NCI-H2081 treated with DMSO at 0.1 percent for 48 hours (cell line): ENCODE measurements around the gene SLC43A1.

Experiments
- DNase-seq: peaks from one replicate; lab custom pipeline; 2025; lab: John Stamatoyannopoulos, UW

SLC43A1 gene

DNA sequence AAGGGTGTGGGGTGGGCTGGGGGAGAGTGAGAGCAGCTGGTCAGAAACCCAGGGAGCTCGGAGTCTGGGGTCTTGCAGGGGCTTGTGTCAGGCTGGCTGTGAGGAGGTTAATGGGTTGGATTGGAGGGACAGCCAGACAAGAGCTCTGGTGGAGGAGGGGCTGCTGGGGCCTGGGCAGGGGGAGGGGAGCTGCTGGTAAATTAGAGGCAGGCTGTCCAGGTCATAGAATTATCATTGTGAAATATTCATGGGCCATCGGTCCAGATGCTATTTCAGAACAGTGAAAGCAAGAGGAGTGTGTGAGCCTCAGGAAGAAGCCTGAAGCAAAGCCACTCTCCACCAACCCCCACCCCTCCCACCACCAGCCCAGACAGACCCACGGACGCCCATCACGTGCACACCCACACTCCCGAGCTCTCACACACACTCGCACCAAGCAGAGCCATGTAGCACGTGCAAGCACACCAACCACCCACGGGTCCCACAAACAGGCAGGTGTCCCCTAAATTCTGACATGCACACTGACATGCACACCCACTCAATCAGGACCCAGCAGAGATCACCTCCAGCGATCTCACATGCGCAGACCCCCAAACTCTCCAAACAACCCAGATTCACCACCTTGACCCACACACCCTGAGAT lies 36.4 kb downstream of the SLC43A1 start:
- no peak for DNase-seq

DNA sequence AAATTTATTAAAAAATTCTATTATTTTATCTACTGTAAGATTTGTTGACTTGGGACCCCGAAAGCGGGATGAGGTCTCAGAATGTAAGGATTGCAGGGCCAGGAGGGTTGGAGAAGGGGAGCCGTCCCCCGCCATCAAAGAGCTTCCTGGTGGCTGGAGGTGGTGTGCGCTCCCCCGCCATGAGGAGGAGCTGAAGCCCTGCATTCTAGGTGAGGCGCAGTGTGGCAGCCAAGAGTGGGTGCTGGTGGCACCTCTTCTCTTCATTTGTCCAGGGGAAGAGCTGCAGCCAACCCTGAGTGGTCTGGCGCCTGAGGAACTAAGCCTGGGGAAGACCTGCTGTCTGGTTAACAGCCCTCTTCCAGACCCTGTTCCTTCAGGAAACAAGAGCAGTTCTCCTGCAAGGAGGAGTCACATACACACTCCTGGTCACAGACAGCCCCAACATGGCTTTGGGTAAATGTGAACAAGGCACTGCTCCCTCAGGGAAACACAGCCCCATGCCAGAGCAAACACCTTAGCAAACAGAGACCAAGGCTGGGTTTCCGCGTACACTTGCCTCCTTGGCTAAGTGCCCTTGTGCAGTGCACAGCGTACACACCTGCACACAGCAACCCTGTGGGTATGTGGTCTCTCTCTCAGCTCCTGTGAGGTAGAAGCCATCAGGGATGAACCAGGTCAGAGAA lies 37.9 kb downstream of the SLC43A1 start:
- DNase-seq = no peak

DNA sequence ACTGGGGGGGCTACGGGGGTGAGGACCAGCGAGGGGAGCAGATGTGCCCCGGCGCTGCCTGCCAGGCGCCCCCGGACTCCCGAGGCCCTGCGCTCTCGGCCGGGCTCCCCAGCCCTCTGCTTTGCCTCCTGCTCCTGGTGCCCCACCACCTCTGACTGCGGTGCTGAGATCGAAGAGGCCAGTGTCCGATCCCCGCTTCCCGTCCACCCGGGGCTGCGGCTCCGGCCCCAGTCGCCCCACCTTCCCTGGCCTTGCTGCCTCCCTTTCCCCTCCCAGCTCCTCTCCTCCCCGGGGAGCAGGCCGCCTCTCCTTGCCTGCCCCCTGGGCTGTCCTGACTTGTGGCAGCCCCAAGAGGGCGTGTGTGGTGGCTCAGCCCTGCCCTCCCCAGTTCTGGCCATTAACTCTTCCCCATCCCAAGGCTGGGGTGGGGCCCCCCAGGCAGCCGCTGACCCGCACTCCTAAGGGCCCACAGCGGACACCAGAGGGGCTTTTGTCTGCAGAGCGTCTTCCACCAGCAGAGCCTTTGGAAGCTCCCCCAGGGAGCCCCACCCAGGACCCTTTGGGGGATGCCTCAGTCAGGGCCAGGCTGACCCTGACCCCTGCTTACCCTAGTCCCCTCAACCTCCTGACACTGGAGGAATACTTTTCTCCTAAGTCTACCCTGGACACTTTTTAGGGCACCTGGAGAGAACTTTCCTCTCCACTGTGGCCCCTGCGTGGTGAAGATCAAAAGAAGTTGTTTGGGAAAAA lies 38.6 kb downstream of the SLC43A1 start:
- DNase-seq = no peak

DNA sequence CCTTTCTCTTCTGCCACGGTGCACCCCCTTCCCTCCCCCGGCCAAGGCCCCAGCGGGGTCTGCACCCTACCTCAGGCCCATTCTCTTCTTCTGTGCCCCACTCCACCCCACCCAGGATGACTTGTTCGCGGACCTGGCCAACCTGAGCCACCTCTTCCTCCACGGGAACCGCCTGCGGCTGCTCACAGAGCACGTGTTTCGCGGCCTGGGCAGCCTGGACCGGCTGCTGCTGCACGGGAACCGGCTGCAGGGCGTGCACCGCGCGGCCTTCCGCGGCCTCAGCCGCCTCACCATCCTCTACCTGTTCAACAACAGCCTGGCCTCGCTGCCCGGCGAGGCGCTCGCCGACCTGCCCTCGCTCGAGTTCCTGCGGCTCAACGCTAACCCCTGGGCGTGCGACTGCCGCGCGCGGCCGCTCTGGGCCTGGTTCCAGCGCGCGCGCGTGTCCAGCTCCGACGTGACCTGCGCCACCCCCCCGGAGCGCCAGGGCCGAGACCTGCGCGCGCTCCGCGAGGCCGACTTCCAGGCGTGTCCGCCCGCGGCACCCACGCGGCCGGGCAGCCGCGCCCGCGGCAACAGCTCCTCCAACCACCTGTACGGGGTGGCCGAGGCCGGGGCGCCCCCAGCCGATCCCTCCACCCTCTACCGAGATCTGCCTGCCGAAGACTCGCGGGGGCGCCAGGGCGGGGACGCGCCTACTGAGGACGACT lies 39.3 kb downstream of the SLC43A1 start:
- DNase-seq = no peak

DNA sequence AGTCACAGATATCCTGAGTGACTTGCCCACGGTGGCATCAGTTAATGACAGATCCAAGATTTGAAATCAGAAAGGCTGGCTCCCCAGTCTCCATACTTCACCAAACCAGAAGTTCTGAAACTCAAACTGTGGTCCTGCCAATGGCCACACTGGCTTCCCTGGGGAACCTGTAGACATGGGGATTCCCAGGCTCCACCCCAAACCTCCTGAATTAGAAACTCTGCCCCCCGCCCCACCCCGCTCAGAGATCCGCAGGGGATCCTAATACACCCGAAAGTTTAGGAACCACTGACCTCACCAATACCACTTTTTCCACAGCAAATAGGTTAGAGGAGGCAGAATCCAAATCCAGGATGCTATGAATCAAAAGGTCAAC lies 39.8 kb downstream of the SLC43A1 start:
- DNase-seq = no peak

DNA sequence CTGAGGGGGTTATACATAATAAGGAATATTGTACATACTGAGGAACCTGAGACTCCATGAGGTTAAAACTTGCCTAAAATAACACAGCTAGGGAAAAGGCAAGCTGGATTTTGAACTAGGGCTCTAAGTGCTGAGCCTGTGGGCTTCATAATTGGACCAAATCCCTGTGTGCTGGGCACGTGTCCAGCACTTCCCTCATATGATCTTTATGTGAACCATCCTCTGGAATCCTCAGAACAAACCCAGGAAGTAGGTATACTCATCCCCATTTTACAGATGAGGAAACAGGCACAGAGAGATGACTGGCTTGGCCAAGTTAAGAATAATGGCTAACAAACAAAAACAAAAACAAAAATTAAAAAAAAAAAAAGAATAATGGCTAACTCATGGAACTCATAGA lies 40.3 kb downstream of the SLC43A1 start:
- DNase-seq = no peak

DNA sequence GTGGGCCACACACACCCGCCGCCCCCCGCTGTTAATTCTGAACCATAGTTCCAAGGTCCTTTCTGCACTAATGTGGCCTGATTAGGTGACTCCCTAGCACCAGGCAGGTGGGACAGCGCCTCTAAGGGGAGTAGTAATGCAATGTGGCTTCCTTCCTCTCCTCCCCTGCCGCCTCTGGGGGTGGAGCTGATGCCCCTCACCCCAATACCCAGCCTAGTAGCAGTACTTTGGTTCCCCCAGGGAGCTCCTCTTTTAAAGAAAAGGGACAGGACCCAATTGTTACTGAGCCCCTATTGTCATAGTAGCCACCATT lies 40.7 kb downstream of the SLC43A1 start:
- DNase-seq = no peak

DNA sequence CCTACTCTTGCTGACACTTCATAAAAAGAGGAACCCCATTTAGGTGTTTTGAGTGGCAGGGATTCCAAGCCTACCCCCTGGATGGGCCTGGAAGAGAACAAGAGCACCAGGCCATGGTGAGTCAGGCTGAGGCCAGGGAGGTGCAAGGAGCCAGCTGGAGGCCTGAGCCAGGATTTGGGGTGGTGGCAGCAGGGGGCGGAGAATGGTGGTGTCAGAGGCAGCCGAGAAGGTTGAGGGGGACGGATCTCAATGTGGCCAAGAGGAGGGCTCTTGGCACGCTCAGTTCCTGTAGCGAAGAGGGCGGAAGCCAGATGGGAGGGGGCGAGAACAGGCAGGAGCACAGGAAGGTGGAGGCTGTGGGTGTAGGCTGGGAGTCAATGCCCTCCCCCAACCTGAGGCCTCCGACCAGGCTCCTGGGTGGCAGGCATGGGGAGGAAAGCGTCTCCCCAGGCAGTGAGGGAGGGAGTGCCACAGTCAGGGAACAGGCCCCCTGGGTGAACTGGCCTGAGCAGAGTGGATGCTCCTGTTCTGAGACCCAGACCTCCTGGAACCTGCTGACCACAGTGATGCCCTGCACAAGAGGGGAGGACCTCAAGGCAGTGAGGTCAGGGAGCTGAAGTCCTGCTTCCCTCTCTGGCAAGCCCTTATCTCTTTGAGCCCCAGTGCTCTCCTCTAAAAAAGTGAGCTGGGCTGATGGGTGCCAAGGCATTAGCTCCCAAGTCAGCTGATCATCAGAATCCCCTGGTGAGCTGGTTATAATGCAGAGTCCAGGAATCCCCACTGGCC lies 41.3 kb downstream of the SLC43A1 start:
- DNase-seq = no peak

DNA sequence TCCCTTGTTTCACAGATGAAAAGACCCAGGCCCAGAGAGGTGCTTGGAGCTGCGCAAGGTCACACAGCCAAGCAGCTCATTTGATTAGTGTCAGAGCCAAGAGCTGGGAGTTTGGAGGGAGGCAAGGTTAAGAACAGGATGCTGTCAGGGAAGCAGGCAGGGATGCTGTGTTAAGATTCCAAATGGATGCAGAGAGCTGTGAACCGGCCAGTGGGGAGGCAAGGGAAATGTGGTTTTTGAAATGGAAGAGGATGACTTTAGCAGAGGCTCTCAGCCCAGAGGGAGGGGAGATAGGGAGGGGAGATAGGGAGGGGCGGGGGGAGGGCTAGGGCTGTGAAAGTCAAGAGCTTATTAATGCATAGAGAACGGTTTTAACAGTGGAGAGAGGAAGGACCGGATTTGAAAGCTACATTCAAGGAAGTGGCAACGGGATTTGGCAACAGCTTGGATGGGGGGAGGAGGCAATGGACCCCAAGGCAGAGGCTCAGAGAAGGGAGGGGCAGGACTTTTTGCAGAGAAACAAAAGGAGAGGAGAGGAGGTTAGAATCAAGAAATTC lies 42.1 kb downstream of the SLC43A1 start:
- DNase-seq = no peak

DNA sequence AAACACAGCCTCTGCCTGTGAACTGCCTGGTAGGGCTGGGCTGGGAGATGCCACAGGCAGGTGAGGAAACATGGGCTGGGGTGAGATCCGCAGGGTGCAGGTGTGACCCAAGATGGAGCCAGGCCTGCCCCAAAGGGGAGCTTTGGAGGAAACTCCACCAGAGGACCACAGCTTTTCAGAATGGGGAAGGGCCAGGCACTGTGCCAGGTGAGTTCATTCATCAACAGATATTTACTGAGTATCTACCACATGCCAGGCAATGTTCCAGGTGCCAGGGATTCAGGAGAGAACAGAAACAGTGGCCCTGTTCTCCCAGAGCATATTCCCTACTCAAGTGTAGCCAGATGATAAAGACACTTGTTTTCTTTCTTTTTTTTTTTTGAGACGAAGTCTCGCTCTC lies 44.0 kb downstream of the SLC43A1 start:
- DNase-seq = peak; percentile 25

DNA sequence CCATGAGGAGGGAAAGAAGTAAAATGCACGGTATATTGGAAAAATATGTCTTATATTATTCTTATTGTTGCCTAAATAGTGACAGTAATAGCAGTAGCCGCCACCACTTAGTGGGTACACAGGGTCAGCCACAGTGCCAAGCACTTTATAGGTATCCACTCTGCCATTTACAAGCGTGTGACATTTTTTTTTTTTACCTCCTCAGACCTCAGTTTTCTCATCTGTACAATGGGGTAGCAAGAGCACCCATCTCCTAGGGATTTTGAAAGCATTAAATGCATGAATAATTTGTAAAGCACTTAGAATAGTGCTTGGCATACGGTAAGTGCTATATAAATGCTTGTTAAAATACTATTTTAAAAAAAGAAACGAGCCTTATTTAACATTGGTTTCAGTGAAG lies 46.2 kb downstream of the SLC43A1 start:
- DNase-seq = no peak

DNA sequence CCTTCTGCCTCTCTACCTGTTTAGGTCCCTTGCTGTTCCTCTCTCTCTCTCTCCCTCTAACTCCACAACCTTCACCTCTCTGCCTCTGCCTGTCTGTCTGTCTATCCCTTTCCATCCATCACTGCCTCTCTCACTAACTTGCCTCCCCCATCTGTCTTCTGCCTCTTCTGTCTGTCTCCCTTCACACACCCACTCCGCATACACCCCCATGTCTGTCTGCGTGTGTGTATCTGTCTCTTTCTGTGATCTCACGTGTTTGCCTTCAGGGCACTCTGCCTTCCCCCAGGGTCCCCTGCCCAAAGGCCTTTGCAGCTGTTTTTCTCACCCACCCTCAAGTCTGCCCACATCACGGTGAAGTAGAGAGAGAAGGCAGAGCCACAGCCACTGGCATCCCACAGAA lies 47.2 kb downstream of the SLC43A1 start:
- DNase-seq = no peak

DNA sequence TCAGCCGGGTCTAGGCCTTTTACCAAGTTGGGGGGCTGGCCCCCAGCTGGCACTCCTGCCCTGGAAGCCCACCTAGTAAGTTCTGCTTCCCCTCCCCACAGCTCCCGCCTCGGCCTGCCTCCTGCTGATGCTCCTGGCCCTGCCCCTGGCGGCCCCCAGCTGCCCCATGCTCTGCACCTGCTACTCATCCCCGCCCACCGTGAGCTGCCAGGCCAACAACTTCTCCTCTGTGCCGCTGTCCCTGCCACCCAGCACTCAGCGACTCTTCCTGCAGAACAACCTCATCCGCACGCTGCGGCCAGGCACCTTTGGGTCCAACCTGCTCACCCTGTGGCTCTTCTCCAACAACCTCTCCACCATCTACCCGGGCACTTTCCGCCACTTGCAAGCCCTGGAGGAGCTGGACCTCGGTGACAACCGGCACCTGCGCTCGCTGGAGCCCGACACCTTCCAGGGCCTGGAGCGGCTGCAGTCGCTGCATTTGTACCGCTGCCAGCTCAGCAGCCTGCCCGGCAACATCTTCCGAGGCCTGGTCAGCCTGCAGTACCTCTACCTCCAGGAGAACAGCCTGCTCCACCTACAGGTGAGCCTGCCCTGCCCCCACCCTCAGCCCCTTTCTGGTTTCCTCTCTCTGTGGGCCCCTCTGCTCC lies 47.9 kb downstream of the SLC43A1 start:
- no peak for DNase-seq

DNA sequence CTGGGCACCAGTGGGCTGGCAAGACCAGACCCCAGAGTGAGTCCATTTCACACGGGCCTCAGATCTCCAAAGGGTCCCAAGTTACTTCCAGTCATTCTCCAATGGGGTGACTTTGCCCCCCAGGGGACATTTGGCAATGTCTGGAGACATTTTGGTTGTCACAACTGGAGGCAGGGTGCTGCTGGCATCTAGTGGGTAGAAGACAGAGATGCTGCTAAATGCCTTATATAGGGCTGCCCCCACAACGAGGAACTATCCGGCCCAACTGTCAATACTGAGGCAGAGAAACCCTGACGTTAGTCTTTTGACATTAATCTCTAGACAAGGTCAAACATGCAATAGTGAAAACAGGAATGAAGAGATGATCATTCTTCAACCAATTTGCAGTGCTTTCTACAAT lies 48.8 kb downstream of the SLC43A1 start:
- DNase-seq = no peak

DNA sequence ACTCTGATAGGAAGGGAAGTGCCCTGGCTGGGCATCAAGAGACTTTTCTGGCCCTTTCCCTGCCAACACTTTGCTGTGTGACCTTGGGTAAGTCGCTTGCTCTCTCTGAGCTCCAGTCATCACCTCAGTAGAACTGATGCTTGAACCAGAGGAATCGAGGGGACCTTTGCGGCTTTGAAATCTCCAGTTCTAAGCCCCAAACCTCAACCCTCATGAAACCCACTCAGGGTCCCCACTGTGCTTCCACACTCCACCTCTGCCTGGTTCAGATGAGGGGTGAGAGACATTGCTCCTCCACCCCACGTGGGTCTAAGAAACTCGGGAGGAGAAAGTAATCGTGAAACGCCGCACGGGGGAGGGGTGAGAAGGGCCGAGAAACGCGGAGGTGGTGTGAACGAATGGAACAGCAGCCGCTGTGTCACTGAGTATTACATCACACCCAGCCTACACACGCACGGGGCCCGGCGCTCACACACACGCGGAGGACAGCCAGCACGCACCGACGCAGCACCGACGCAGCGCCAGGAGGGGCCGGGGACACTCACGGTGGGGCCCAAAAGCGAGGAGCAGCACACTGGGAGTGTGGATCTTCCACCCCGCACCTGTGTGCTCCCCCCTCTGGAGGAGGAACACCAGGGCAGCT lies 50.8 kb downstream of the SLC43A1 start:
- DNase-seq = no peak

DNA sequence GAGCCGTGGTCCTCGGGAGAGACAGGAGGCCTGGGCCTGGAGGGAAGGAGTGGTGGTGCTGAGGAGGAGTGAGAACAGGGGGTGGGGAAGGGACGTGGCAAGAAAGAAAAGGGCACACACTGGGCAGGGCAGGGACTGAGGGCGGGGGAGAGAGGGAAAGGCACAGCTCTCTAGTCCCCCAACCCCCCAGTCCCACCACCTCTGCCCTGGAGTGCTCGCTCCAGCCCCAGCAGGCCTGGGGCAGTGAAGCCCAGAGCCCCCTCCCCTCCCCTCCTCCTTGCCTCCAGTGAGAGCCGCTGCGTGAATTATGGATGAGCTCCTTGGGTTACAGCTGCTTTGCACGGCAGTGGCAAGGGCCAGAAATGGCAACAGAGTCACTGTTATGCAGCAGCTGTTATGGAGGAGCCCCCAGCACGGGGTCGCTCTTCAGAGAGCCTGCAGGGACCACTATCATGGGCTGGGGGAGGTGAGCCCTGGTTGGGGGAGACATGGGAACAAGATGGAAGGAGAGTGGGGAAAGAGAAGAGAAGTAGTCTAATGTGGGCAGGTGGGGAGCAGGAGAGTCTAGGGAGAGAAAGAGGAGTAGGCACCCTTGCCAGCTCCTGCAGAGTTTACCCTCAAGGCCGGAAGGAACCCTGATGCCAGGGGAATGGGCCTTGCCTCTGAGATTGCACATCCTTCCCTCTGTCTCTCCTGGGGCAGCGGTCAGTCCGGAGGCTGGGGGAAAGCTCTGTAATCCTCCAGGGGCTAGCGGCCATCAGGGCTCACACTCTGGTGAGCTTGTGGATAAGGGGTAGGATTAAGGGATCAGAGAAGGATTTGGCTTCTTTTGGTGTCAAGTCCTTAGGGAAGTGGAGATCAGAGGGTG lies 51.6 kb downstream of the SLC43A1 start:
- no peak for DNase-seq

DNA sequence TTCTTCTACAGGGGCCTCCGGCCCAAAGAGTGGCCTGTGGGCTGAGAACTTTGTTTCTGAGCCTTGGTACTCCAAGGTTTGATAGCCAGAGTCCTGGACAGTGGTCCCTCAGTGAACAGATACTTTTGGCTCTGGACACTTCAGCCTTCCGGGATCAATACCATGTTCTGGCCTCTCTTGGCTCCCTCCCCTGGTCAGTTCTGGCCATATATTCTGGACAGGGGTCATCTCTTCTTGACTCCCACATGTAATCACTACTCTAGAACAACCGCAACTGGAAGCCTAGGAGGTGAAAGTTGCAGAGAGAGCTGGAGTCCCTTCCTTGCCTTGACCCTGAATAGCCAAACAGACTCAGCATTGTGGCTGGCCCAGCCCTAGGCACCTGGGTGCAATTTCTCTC lies 52.9 kb downstream of the SLC43A1 start:
- no peak for DNase-seq

DNA sequence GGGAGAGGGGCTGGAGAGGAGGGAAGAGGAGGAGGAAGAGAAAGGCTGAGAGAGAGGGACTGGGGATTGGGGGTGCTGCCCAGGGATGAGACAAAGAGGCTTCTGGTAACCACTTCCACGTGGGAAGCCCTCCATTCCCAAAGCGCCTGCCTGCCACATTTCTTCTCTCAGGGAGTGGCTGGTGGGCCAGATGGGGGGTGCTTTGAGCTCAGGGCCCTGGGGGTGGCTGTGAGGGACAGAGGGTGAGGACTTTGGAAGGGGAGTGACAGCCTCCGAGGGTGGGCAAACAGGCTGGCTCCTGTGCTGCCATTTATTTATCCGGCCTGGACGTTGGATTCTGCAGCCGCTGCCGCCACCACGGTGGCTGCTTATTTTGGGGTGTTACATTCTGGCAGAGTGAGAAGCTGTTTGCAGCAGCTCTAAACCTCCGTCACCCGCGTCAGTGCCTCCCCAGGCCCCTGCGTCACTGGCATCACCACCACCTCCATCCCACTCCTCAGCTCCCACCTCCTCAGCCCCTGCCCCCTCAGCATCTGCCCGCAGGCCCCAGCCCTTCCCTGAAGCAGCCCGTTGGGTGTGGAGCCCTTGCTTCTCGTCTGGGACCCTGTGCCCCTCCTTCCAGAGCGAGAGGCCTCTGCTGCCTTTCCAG lies 53.5 kb downstream of the SLC43A1 start:
- DNase-seq = no peak
